ENCODE data around the gene BOD1. TPM values are rescaled to one million over a fixed set of nuclear protein-coding genes. Genes with fewer than 3 reads are reported as not detected.

The BOD1 gene
- total and polyA plus RNA-seq, 10 of the 15 experiments (the other 5 are each of a cell fraction or from before 2014, with no cell fraction given): 14.1 to 35.8 (median 29.6) TPM

GRCh38 chr5:173645890-173646574, 29.6 kb upstream of the BOD1 start:
- ATAC-seq: no peak
- H3K79me2 ChIP-seq (ENCODE audit: control insufficient read depth, insufficient read depth, low read length): no peaks in the 10 kb centered on the region
- RAD21 ChIA-PET (ENCODE audit: unreplicated experiment): interaction anchor here (1.2 to 2.4 kb wide), 4 partner anchors 9 to 279 kb away, joined by 4 to 11 read pairs (median 6); no protein-coding TSS in a partner anchor
- FAIRE-seq: no peak
- POLR2A ChIA-PET: interaction anchor here (0.9 kb wide), 2 partner anchors 10 to 141 kb away, joined by 3 to 4 read pairs; no protein-coding TSS in a partner anchor
- intact Hi-C loops (cut with micrococcal nuclease; ENCODE audit: unreplicated experiment): no loop called here
- SMC1A ChIA-PET (ENCODE audit: uncharacterized antibody, unreplicated experiment): interaction anchor here (1.1 to 2.9 kb wide), 14 partner anchors 11 to 298 kb away, joined by 3 to 9 read pairs (median 4); no protein-coding TSS in a partner anchor
- no peak overlapping the region for H3K9ac ChIP-seq (ENCODE audit: control insufficient read depth, insufficient read depth, low read length)
- no peaks in the 10 kb centered on the region for H3K9me3 ChIP-seq (replicated peaks; ENCODE audit: control insufficient read depth, insufficient read depth, low read length)
- WGBS (ENCODE audit: insufficient coverage, insufficient replicate concordance, low lambda C conversion rate, missing lambda C conversion rate): 77% methylated on average over 10 of the region's 10 CpGs
- no peak overlapping the region for H2AFZ ChIP-seq (ENCODE audit: control insufficient read depth, low read depth, low read length)
- H3K4me2 ChIP-seq (ENCODE audit: control insufficient read depth, insufficient read depth): no peak overlapping the region
- in situ Hi-C loops (cut with MboI): no loop called here
- no peaks in the 10 kb centered on the region for H4K20me1 ChIP-seq (ENCODE audit: control insufficient read depth, insufficient read depth)
- no peak for DNase-seq (ENCODE audit: low read depth, low spot score)
- no peaks in the 10 kb centered on the region for H3K36me3 ChIP-seq (ENCODE audit: control insufficient read depth in 2 of 2, insufficient read depth in 2 of 2, low read length in 1 of 2)
- TF ChIP-seq BCL11A (IDR thresholded peaks at IDR 0.05; ENCODE audit: low read depth, low read length): no peak
- TF ChIP-seq TBL1XR1 (IDR thresholded peaks at IDR 0.05; ENCODE audit: low read depth, low read length): no peak
- no peak for TF ChIP-seq E4F1 (IDR thresholded peaks at IDR 0.05; ENCODE audit: borderline replicate concordance, partially characterized antibody)
- TF ChIP-seq ZZZ3 (IDR thresholded peaks at IDR 0.05; ENCODE audit: control insufficient read depth, insufficient read length, low read depth): no peak
- no peak for TF ChIP-seq ZBED1 (IDR thresholded peaks at IDR 0.05; ENCODE audit: borderline replicate concordance)
- no peak for TF ChIP-seq FOXM1 (IDR thresholded peaks at IDR 0.05; ENCODE audit: low read depth, low read length)
- TF ChIP-seq GATAD2B (conservative IDR thresholded peaks at IDR 0.05; ENCODE audit: low read depth): no peak
- no peak for TF ChIP-seq ZNF384 (IDR thresholded peaks at IDR 0.05; ENCODE audit: borderline replicate concordance, low read depth, low read length)
- TF ChIP-seq ATF7 (IDR thresholded peaks at IDR 0.05; ENCODE audit: low read depth): no peak
- no peak for TF ChIP-seq EZH2 (IDR thresholded peaks at IDR 0.05; ENCODE audit: borderline replicate concordance, control insufficient read depth, low read depth, low read length)
- TF ChIP-seq JUNB (IDR thresholded peaks at IDR 0.05): no peak
- no peak for TF ChIP-seq ETV6 (conservative IDR thresholded peaks at IDR 0.05 in 1 of 2, IDR thresholded peaks at IDR 0.05 in 1 of 2; ENCODE audit: borderline replicate concordance in 1 of 2, low read depth in 1 of 2)
- peaks cover 12% of the 10 kb centered on the region for H3K4me1 ChIP-seq (ENCODE audit: control insufficient read depth, insufficient read depth, low read length)
- CTCF ChIA-PET: interaction anchor here (1.5 kb wide), 1 partner anchor 322 kb away, joined by 3 read pairs; no protein-coding TSS in a partner anchor
- no peak overlapping the region for H3K4me3 ChIP-seq
- no peak overlapping the region for H3K27ac ChIP-seq (ENCODE audit: control insufficient read depth, insufficient read depth)
- no peaks in the 10 kb centered on the region for H3K27me3 ChIP-seq (replicated peaks in 1 of 2; ENCODE audit: control insufficient read depth in 2 of 2, insufficient read depth in 2 of 2, low read length in 1 of 2)
- BruUV-seq (replicated peaks): no TSS peak

Data from GM12878 (cell line).